ENCODE results near the gene MARS1.
A peak's percentile ranks its signal among the peaks of the same experiment; 100 is the strongest.

DNA sequence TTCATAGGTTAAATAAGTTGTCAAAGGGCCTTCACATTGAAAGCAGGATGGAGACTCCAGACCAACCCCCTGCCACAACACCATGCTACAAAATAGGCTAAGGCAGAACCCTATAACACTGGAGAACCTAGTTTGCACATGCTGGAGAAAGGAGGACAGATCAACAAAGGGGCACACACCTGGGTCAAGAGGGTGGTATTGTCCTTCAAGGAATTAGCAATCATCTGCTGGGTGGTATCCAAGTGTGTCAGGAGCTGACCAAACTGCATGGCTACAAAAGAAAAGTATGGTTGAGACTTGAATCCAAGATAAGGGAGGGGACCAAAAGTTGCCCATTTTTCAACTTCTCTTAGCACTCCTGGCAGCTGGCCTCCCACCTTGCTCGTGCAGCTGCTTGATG, 44.0 kb downstream of the MARS1 start:
- peak; percentile 35 for TF ChIP-seq POLR2AphosphoS5 (IDR thresholded peaks at IDR 0.05; ENCODE audit: low read depth, low read length)
- no peak for TF ChIP-seq SIN3A (IDR thresholded peaks at IDR 0.05; ENCODE audit: borderline replicate concordance, insufficient read depth, low read length)
- TF ChIP-seq, protein P1, sequence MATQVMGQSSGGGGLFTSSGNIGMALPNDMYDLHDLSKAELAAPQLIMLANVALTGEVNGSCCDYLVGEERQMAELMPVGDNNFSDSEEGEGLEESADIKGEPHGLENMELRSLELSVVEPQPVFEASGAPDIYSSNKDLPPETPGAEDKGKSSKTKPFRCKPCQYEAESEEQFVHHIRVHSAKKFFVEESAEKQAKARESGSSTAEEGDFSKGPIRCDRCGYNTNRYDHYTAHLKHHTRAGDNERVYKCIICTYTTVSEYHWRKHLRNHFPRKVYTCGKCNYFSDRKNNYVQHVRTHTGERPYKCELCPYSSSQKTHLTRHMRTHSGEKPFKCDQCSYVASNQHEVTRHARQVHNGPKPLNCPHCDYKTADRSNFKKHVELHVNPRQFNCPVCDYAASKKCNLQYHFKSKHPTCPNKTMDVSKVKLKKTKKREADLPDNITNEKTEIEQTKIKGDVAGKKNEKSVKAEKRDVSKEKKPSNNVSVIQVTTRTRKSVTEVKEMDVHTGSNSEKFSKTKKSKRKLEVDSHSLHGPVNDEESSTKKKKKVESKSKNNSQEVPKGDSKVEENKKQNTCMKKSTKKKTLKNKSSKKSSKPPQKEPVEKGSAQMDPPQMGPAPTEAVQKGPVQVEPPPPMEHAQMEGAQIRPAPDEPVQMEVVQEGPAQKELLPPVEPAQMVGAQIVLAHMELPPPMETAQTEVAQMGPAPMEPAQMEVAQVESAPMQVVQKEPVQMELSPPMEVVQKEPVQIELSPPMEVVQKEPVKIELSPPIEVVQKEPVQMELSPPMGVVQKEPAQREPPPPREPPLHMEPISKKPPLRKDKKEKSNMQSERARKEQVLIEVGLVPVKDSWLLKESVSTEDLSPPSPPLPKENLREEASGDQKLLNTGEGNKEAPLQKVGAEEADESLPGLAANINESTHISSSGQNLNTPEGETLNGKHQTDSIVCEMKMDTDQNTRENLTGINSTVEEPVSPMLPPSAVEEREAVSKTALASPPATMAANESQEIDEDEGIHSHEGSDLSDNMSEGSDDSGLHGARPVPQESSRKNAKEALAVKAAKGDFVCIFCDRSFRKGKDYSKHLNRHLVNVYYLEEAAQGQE (IDR thresholded peaks at IDR 0.05; ENCODE audit: insufficient read depth in 1 of 2, low read depth in 2 of 2, low read length in 2 of 2): no peak
- no peak for TF ChIP-seq TAF1 (IDR thresholded peaks at IDR 0.05; ENCODE audit: borderline replicate concordance, insufficient read depth, low read length)
